Peyer's patch (tissue), 4 donors: ENCODE data around the gene COL7A1.

ENCODE experiments used
- POLR2A ChIP-seq, 2 donors: fragments of 450-650 bp; IDR thresholded peaks; one replicate each; pipeline ENCODE4 v1.5.1; 2017; ENCODE audit warnings: antibody characterized with exemption in 2 of 2, mild to moderate bottlenecking in 2 of 2, moderate library complexity in 2 of 2
- TF ChIP-seq, protein P1 (sequence below), 6 experiments: fragments of 450-650 bp in 4 of 6; fragments of 200-600 bp in 2 of 6; sonication (generic) in 1 of 6; IDR thresholded peaks; one replicate each; pipeline ENCODE4 v1.5.1; 2017 to 2019; ENCODE audit warnings: antibody characterized with exemption in 6 of 6, mild to moderate bottlenecking in 3 of 6, moderate library complexity in 1 of 6

DNA sequence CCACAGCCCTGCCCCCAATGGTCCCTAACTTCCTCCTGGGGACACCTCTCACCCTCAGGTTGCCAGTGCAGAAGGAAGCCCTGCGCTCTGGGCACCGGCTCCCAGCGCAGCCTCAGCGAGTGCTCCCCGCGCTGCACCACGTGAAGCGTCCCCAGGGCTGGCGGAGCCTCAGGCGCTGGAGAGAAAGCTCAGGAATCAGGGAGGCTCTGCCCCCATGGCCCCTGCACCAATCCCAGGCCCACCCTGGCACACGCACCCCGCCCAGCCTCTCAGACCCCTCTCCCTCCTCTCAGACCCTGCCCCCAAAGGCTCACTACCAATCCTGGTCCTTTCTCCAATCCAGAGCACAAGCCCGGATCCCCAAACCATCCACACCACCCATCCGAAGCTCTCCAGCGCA is 6.9 kb downstream of the COL7A1 start:
- TF ChIP-seq, protein P1, sequence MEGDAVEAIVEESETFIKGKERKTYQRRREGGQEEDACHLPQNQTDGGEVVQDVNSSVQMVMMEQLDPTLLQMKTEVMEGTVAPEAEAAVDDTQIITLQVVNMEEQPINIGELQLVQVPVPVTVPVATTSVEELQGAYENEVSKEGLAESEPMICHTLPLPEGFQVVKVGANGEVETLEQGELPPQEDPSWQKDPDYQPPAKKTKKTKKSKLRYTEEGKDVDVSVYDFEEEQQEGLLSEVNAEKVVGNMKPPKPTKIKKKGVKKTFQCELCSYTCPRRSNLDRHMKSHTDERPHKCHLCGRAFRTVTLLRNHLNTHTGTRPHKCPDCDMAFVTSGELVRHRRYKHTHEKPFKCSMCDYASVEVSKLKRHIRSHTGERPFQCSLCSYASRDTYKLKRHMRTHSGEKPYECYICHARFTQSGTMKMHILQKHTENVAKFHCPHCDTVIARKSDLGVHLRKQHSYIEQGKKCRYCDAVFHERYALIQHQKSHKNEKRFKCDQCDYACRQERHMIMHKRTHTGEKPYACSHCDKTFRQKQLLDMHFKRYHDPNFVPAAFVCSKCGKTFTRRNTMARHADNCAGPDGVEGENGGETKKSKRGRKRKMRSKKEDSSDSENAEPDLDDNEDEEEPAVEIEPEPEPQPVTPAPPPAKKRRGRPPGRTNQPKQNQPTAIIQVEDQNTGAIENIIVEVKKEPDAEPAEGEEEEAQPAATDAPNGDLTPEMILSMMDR (IDR thresholded peaks at IDR 0.05), result no peak
- no peak for TF ChIP-seq POLR2A (IDR thresholded peaks at IDR 0.05)
